ENCODE measurements around the gene TTC29. TPM values are rescaled to one million over a fixed set of nuclear protein-coding genes. Genes with fewer than 3 reads are reported as not detected.

Gene TTC29
- total RNA-seq, 4 donors from 2014 or later = 0.27 to 0.67 TPM; not detected in 2

DNA sequence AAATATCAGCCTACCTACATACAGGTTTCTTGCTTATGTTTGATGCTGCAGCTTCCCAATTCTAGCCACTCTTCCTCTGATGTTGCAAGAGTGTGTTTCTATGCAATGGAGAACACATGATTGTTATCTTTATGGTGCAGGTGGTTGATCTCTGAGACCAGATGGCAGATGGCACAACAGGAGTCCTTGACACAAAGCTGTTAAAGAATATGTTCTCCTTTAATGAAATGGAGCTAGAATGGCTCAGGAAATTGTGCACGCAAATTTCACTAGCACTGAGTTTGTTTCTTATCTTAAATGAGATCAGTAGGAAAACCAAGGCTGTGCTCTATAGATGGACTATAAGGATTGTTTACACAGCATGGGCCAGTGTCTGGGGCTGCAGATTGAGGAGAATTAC lies 29.9 kb upstream of the TTC29 start:
- DNase-seq = no peak
- intact Hi-C loops (cut with DNase I) = no loop called here
- Histone ChIP-seq H3K36me3 (no peaks in the 10 kb centered on the region), H3K4me3 (replicated peaks in 1 of 3) (no peak overlapping the region), H3K4me1 (no peaks in the 10 kb centered on the region), H3K27ac (no peak overlapping the region), H3K27me3 (no peaks in the 10 kb centered on the region), H3K9me3 (no peaks in the 10 kb centered on the region)
- TF ChIP-seq, protein P1, sequence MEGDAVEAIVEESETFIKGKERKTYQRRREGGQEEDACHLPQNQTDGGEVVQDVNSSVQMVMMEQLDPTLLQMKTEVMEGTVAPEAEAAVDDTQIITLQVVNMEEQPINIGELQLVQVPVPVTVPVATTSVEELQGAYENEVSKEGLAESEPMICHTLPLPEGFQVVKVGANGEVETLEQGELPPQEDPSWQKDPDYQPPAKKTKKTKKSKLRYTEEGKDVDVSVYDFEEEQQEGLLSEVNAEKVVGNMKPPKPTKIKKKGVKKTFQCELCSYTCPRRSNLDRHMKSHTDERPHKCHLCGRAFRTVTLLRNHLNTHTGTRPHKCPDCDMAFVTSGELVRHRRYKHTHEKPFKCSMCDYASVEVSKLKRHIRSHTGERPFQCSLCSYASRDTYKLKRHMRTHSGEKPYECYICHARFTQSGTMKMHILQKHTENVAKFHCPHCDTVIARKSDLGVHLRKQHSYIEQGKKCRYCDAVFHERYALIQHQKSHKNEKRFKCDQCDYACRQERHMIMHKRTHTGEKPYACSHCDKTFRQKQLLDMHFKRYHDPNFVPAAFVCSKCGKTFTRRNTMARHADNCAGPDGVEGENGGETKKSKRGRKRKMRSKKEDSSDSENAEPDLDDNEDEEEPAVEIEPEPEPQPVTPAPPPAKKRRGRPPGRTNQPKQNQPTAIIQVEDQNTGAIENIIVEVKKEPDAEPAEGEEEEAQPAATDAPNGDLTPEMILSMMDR (IDR thresholded peaks at IDR 0.05) = no peak
- WGBS, 2 donors = 61 to 65% methylated on average over 1 of the region's 1 CpG

- Histone ChIP-seq H3K4me3 (replicated peaks in 1 of 3) (no peak overlapping the region), H3K36me3 (no peaks in the 10 kb centered on the region), H3K4me1 (no peaks in the 10 kb centered on the region), H3K27me3 (no peaks in the 10 kb centered on the region), H3K27ac (no peak overlapping the region), H3K9me3 (no peaks in the 10 kb centered on the region)
- intact Hi-C loops (cut with DNase I) = no loop called here
- WGBS, 2 donors = 87 to 91% methylated on average over 3 of the region's 3 CpGs
- TF ChIP-seq POLR2A (IDR thresholded peaks at IDR 0.05) = no peak
- TF ChIP-seq, protein P1 (IDR thresholded peaks at IDR 0.05) = no peak
- DNase-seq = no peak
Observed at GRCh38 chr4:146975036-146975435, 29.4 kb upstream of the TTC29 start.

DNA sequence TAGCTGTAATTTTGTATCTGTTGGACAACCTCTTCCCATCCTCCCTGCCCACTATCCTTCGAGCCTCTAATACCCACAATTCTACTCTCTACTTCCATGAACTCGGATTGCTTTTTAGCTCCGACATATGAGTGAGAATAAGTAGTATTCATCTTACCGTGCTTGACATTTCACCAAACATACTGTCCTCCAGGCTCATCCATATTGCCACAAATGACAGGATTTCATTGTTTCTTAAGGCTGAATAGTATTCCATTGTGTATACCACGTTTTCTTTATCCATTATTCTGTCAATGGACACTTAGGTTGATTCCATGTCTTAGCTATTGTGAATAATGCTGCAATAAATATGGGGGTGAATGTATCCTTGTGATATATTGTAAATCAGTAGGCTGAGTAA lies 26.4 kb upstream of the TTC29 start:
- no peak for DNase-seq
- H3K27ac ChIP-seq = no peak overlapping the region
- TF ChIP-seq, protein P1 (IDR thresholded peaks at IDR 0.05) = no peak
- TF ChIP-seq POLR2A (IDR thresholded peaks at IDR 0.05) = no peak
- no peaks in the 10 kb centered on the region for H3K27me3 ChIP-seq
- intact Hi-C loops (cut with DNase I) = no loop called here
- H3K4me3 ChIP-seq (replicated peaks in 1 of 3) = no peak overlapping the region
- no peaks in the 10 kb centered on the region for H3K4me1 ChIP-seq
- no peaks in the 10 kb centered on the region for H3K36me3 ChIP-seq
- WGBS, 2 donors = 86% methylated on average over 5 of the region's 5 CpGs
- no peaks in the 10 kb centered on the region for H3K9me3 ChIP-seq

DNA sequence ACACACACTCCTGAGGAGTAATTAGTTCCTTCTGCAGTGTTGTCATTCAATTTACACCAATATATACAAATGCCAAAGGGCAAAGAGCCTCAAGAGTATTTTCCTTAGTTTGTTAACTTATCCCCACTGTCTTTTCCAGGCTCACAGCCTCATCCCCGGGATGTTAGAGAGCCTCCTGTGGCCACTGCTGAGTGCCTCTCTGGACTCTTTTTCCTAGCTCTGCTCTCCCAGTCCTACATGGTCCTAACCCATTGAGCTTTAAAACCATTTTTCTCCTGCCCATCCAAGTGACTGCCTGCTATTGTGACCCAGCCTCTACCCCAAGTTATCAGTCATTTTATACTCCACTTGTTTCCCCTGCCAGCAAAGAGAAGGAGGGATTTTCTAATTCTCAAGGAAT lies 23.5 kb upstream of the TTC29 start:
- intact Hi-C loops (cut with DNase I) = no loop called here
- H3K4me3 ChIP-seq (replicated peaks in 1 of 3) = no peak overlapping the region
- H3K9me3 ChIP-seq = no peaks in the 10 kb centered on the region
- no peaks in the 10 kb centered on the region for H3K36me3 ChIP-seq
- 78 to 83% methylated on average over 1 of the region's 1 CpG for WGBS, 2 donors
- H3K27me3 ChIP-seq = no peaks in the 10 kb centered on the region
- no peaks in the 10 kb centered on the region for H3K4me1 ChIP-seq
- TF ChIP-seq, protein P1 (IDR thresholded peaks at IDR 0.05) = no peak
- TF ChIP-seq POLR2A (IDR thresholded peaks at IDR 0.05) = no peak
- DNase-seq = no peak
- H3K27ac ChIP-seq = no peak overlapping the region

DNA sequence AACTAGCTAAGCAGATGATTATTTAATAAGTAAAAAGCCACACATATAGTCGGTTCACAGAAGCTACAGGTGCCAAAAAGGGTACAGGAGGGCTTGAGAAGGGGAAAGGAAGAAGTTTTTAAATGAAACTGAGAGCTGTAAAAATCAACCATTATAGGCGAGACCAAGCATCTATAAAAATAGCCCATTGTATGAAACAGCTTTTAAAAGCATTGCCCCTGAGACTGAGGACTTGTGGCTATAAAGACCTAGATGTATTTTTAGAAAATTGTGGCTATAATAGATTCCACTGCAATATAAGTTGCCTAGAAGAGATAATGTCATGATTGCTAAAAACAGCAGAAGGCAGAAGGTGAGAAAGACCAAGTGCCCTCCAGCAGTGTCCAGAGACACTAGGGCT lies 15.0 kb upstream of the TTC29 start:
- Histone ChIP-seq H3K9me3 (no peaks in the 10 kb centered on the region), H3K36me3 (no peaks in the 10 kb centered on the region), H3K4me3 (replicated peaks in 1 of 3) (no peak overlapping the region), H3K27me3 (no peaks in the 10 kb centered on the region), H3K4me1 (no peaks in the 10 kb centered on the region), H3K27ac (no peak overlapping the region)
- TF ChIP-seq, protein P1 (IDR thresholded peaks at IDR 0.05) = no peak
- no peak for TF ChIP-seq POLR2A (IDR thresholded peaks at IDR 0.05)
- DNase-seq = no peak
- 66 to 70% methylated on average over 2 of the region's 2 CpGs for WGBS, 2 donors
- intact Hi-C loops (cut with DNase I) = no loop called here

Data from thyroid gland (tissue), 4 donors.